Central memory CD8-positive, alpha-beta T cell (primary cell): Measurements from ENCODE around the gene INF2.
"Not testable (repeated sequence)": the region's sequence is repeated elsewhere in the genome, so short reads cannot be mapped to it uniquely, and the experiment has no call there.

ENCODE experiments used
- ATAC-seq: fragments of 150-1000 bp; cut with Tn5 transposase; replicated peaks from 2 replicates; pipeline ENCODE4 v1.10.0; 2022; ENCODE audit warnings: mild to moderate bottlenecking, moderate FRiP score, moderate number of reproducible peaks; ENCODE audit not compliant: poor library complexity, severe bottlenecking; ENCODE audit errors: extremely low read depth
- DNase-seq, 2 donors: peaks; one replicate each; pipeline ENCODE4 v3.0.0; 2021; ENCODE audit warnings: low spot score in 2 of 2
- H3K27ac Mint-ChIP-seq: one replicate; pipeline ENCODE4 v1.8.0; 2022; ENCODE audit warnings: low read depth, mild to moderate bottlenecking, moderate library complexity, mixed read lengths
- H3K27me3 Mint-ChIP-seq: one replicate; pipeline ENCODE4 v1.8.0; 2022; ENCODE audit warnings: mixed read lengths
- H3K36me3 Mint-ChIP-seq: one replicate; pipeline ENCODE4 v1.8.0; 2022; ENCODE audit warnings: mild to moderate bottlenecking, moderate library complexity, mixed read lengths; ENCODE audit not compliant: insufficient read depth
- H3K4me1 Mint-ChIP-seq: one replicate; pipeline ENCODE4 v1.8.0; 2022; ENCODE audit warnings: mixed read lengths
- H3K4me3 Mint-ChIP-seq: one replicate; pipeline ENCODE4 v1.8.0; 2022; ENCODE audit warnings: mild to moderate bottlenecking, moderate library complexity, mixed read lengths
- H3K9me3 Mint-ChIP-seq: one replicate; pipeline ENCODE4 v1.8.0; 2022; ENCODE audit warnings: mixed read lengths

INF2 gene

DNA sequence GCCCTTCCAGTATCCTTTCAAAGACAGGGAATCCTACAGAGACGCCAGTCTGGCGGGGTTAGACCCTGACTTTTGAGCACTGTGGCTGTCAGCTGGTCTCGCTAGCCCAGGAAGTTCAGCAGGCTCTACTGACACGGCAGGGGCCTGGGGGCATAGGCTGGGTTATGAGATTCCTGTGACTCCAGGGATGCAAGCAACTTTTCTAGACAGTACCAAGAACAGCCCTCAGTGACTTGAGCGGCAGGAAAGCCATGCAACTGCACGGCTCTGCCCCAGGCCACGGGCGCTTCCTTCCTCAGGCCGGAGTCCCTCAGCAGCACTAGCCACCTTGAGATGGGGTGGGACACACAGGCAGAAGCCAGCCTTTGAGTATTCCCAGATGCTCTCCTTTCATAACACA lies 58.5 kb downstream of the INF2 start:
- no peaks in the 10 kb centered on the region for H3K27me3 Mint-ChIP-seq

DNA sequence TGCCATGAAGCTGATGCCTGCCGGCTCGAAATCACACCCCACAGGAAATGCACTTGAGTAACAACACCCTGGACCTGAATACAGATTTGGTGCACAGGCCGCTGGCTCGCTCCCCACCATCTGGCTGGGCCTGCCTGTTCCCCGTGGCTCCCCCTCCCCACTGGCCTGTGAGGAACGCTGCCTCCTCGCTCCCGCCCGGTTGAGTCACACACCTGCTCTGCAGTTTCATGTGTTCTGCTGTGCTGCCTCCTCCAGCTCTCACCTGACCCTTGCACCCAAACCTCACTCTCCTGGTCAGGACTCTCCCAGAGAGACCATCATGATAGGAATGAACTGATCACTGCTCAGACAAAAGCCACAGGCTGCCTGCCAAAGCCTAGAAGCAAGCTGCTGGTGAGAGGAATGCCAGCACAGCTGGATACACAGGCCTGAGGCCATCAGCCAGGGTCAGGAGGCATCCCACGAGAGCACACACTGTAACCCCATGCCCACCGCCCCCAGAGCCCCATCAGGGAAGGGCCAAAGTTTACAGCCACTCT lies 59.8 kb downstream of the INF2 start:
- H3K9me3 Mint-ChIP-seq: no peaks in the 10 kb centered on the region
- H3K4me1 Mint-ChIP-seq: peaks cover 13% of the 10 kb centered on the region
- DNase-seq (no peak), ATAC-seq (no peak)
- H3K36me3 Mint-ChIP-seq: peaks cover 10% of the 10 kb centered on the region
- H3K4me3 Mint-ChIP-seq: no peak overlapping the region
- no peak overlapping the region for H3K27ac Mint-ChIP-seq
- no peaks in the 10 kb centered on the region for H3K27me3 Mint-ChIP-seq

More for the DNA sequence above, 58.5 kb downstream of the INF2 start:
- H3K36me3 Mint-ChIP-seq: peaks cover 4% of the 10 kb centered on the region
- no peak for DNase-seq
- H3K4me1 Mint-ChIP-seq: peaks cover 6% of the 10 kb centered on the region
- no peak overlapping the region for H3K27ac Mint-ChIP-seq
- no peaks in the 10 kb centered on the region for H3K9me3 Mint-ChIP-seq
- ATAC-seq: no peak
- no peak overlapping the region for H3K4me3 Mint-ChIP-seq

DNA sequence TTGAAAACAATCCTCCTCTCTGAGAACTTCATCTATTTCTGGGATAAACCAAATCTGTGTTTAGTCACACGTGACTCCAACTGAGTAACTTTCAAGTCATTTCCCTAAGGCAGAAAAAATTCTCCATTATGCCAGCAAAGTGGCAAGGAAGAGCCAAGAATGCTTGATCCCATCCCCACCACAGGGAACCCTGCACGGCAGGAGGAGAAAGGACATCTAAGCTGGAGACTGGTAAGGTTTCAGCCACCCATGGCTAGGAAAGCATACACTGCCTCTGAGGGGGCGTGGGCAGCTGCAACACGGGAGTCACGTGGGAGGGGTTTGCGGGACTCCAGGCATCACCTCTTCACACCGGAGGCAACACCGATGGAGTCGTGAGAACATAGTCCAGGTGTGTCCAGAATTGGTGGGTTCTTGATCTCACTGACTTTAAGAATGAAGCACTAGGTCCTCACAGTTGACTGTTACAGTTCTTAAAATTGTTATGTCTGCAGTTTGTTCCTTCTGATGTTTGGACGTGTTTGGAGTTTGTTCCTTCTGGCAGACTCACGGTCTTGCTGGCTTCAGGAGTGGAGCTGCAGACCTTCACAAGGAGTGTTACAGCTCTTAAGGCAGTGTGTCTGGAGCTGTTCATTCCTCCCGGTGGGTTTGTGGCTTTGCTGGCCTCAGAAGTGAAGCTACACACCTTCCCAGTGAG lies 60.8 kb downstream of the INF2 start:
- no peaks in the 10 kb centered on the region for H3K9me3 Mint-ChIP-seq
- H3K4me3 Mint-ChIP-seq: no peak overlapping the region
- H3K27ac Mint-ChIP-seq: no peak overlapping the region
- peaks cover 12% of the 10 kb centered on the region for H3K36me3 Mint-ChIP-seq
- DNase-seq (no peak), ATAC-seq (no peak)
- H3K4me1 Mint-ChIP-seq: peaks cover 22% of the 10 kb centered on the region
- no peaks in the 10 kb centered on the region for H3K27me3 Mint-ChIP-seq

- DNase-seq, H3K27me3 Mint-ChIP-seq, H3K27ac Mint-ChIP-seq, ATAC-seq, H3K4me3 Mint-ChIP-seq, H3K9me3 Mint-ChIP-seq: not testable (repeated sequence)
- Mint-ChIP-seq H3K36me3 (peaks cover 12% of the 10 kb centered on the region), H3K4me1 (peaks cover 24% of the 10 kb centered on the region)
Observed at GRCh38 chr14:104750753-104751057, 61.3 kb downstream of the INF2 start.

- H3K4me3 Mint-ChIP-seq: peak overlapping the region; percentile 89
- peak in 1 of 2 donors; percentile 23 for DNase-seq
Observed at GRCh38 chr14:104751539-104752422, 62.4 kb downstream of the INF2 start.

DNA sequence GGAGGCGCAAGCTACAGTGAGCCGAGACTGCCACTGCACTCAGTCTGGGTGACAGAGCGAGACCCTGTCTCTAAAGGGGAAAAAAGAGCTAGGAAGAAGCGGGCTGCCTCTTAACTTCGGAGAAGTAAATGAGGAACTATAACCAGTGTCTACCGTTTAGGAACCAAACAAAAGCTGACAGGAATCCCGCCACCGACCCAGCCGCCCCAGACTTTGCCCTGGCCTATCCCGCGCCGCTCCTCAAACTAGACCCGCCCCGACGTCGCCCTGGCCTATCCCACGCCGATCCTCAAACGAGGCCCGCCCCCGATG lies 63.0 kb downstream of the INF2 start:
- peak; percentile 90 for ATAC-seq
- Mint-ChIP-seq H3K36me3 (peaks cover 20% of the 10 kb centered on the region), H3K9me3 (no peaks in the 10 kb centered on the region), H3K4me1 (peaks cover 28% of the 10 kb centered on the region), H3K27ac (peak overlapping the region; percentile 89), H3K27me3 (no peaks in the 10 kb centered on the region), H3K4me3 (peak overlapping the region; percentile 89)
- DNase-seq: peak in 1 of 2 donors; percentile 99

More at GRCh38 chr14:104751539-104752422, 62.4 kb downstream of the INF2 start:
- Mint-ChIP-seq H3K36me3 (peaks cover 16% of the 10 kb centered on the region), H3K9me3 (no peaks in the 10 kb centered on the region), H3K4me1 (peaks cover 28% of the 10 kb centered on the region), H3K27ac (no peak overlapping the region), H3K27me3 (no peaks in the 10 kb centered on the region)
- no peak for ATAC-seq

DNA sequence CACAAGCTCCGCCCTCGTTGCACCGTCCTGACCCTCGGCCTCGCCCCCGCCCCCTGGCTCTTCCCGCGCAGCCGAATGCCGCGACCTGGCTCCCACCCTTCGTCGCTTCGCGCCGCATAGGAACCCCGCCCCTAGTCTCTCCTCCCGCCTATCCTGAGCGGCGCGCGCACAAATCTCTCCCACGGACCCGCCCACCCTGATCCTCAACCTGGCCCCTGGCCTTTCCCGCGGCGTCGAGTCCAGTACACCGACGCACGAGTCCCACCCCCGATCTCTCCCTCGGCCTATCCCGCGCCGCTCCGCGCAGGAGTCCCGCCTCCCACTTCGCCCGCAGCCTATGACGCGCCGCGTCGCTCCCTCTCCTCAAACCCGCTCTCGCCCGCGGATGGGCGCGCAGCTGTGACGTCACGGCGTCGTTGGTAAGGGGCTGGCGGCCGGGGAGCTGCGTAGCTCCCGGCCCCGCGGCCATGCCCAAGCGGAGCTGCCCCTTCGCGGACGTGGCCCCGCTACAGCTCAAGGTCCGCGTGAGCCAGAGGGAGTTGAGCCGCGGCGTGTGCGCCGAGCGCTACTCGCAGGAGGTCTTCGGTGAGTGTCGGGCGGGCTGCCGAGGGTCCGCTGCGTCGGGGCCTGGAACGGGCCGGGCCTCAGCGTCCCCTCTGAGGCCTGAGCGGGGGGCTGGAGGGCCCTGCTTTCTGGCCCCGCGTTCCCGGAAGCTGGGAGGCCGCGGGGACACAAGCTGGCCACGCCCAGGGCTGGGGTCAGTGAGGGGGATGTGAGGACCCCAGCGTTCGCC lies 63.5 kb downstream of the INF2 start, which contains the start of gene SIVA1:
TSS of gene SIVA1 (plus strand) at position 413 of the 793 bp plus-strand sequence. CDS start at position 468, 55 bp downstream.
- Mint-ChIP-seq H3K4me1 (peaks cover 28% of the 10 kb centered on the region), H3K4me3 (peak within 1 kb of the TSS; percentile 89), H3K27me3 (no peaks in the 10 kb centered on the region), H3K9me3 (no peaks in the 10 kb centered on the region), H3K27ac (peak within 1 kb of the TSS; percentile 89), H3K36me3 (peaks cover 22% of the 10 kb centered on the region)
- DNase-seq (peak; percentile 95 to 98), ATAC-seq (peak; percentile 90)

DNA sequence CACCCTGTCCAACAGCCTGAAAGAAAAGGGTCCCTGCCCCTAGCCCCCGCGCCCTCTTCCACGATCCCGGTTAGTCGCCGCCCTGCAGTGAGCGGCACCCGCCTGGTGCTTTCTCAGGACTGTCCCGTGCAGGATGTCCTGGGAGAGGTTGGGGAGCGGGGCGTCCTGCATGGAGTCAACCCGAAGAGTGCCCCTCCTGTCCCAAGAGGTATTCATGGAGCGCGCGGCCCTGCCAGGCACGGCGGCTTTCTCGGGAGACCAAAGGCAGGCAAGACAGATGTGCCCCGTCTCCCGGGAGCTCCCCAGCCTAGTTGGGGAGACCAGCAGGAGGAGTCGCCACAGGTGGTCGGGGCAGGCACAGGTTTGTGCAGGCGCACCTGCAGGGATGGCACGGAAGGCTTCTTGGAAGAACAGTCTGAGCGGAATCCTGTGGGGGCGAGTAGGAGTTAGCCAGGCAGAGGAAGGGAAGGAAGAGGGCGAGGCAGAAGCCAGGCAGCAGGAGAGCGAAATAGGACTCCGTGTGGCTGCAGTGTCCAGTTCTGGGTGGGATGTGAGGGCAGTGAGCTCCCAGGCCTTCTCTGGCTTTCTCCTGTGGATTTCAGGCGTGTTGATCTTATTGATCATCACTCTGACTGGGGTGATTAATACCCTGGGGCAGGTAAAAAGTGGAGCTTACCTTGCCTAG lies 64.3 kb downstream of the INF2 start:
- H3K4me1 Mint-ChIP-seq: peaks cover 28% of the 10 kb centered on the region
- peak overlapping the region; percentile 89 for H3K4me3 Mint-ChIP-seq
- H3K9me3 Mint-ChIP-seq: no peaks in the 10 kb centered on the region
- DNase-seq: no peak
- H3K27ac Mint-ChIP-seq: peak overlapping the region; percentile 89
- H3K27me3 Mint-ChIP-seq: no peaks in the 10 kb centered on the region
- ATAC-seq: no peak
- peaks cover 27% of the 10 kb centered on the region for H3K36me3 Mint-ChIP-seq

DNA sequence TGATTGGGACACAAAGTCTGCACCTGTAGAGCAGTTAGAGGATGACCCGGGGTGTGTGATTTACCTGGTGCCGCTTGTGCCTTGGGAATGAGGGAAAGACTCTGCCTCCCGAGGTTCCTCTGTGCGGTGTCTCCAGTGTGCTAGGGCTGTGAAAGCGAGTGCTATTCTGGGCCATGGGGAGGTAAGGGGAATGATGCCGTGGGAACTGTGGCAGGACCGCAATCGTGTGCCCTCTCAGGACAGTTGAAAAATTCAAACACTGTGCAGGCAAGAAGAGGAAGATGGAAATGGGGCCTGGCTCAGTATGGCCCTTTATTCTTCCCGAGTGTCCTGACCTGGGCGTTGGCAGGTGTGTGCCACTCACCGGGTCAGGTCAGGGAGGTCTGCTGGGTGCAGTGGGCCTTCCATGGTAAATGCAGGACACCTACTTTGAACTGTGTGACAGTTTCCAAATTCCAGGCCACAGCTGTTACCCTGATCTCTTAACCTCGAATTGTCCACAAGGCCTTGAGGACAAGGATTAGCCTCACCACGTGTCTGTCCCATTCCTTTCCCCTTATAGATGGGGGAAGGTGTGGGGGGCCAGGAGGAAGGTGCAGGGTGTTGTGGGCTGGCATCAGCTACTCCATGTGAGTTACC lies 64.9 kb downstream of the INF2 start:
- no peak for DNase-seq
- Mint-ChIP-seq H3K27me3 (no peaks in the 10 kb centered on the region), H3K27ac (peak overlapping the region; percentile 89), H3K4me3 (peak overlapping the region; percentile 89), H3K36me3 (peaks cover 30% of the 10 kb centered on the region), H3K9me3 (no peaks in the 10 kb centered on the region), H3K4me1 (peaks cover 28% of the 10 kb centered on the region)
- no peak for ATAC-seq

- no peak for ATAC-seq
- Mint-ChIP-seq H3K9me3 (no peaks in the 10 kb centered on the region), H3K4me3 (no peak overlapping the region), H3K27ac (peak overlapping the region; percentile 55), H3K36me3 (peaks cover 32% of the 10 kb centered on the region), H3K4me1 (peaks cover 30% of the 10 kb centered on the region), H3K27me3 (no peaks in the 10 kb centered on the region)
- DNase-seq: no peak
Observed at GRCh38 chr14:104755621-104756020, 66.2 kb downstream of the INF2 start.

- peaks cover 32% of the 10 kb centered on the region for H3K36me3 Mint-ChIP-seq
- H3K4me3 Mint-ChIP-seq: no peak overlapping the region
- no peak overlapping the region for H3K27ac Mint-ChIP-seq
- H3K27me3 Mint-ChIP-seq: no peaks in the 10 kb centered on the region
- ATAC-seq (no peak), DNase-seq (no peak)
- no peaks in the 10 kb centered on the region for H3K9me3 Mint-ChIP-seq
- peaks cover 37% of the 10 kb centered on the region for H3K4me1 Mint-ChIP-seq
Observed at GRCh38 chr14:104756477-104757237, 67.2 kb downstream of the INF2 start.
